NOMO-1 treated with dmso at 0.1 percent for 144 hours (cell line): ENCODE measurements around the gene ZNRF3.
"Not testable (repeated sequence)": the region's sequence is repeated elsewhere in the genome, so short reads cannot be mapped to it uniquely, and the experiment has no call there.

ENCODE experiments used
- DNase-seq: peaks from one replicate; lab custom pipeline; 2025; ENCODE audit not compliant: unreplicated experiment; lab: John Stamatoyannopoulos, UW

The ZNRF3 gene

GRCh38 chr22:28883917-28884746, 760 bp downstream of the ZNRF3 start:
- no peak for DNase-seq

GRCh38 chr22:28884747-28885350, 1.5 kb downstream of the ZNRF3 start:
- DNase-seq = no peak

- no peak for DNase-seq
Observed at GRCh38 chr22:28885939-28886338, 2.6 kb downstream of the ZNRF3 start.

- DNase-seq = not testable (repeated sequence)
Observed at GRCh38 chr22:28886679-28887078, 3.3 kb downstream of the ZNRF3 start.

GRCh38 chr22:28887725-28888459, 4.5 kb downstream of the ZNRF3 start:
- no peak for DNase-seq

GRCh38 chr22:28889478-28890024, 6.2 kb downstream of the ZNRF3 start:
- DNase-seq = no peak

- DNase-seq = no peak
Observed at GRCh38 chr22:28891156-28891733, 7.9 kb downstream of the ZNRF3 start.

- no peak for DNase-seq
Observed at GRCh38 chr22:28892175-28892731, 8.9 kb downstream of the ZNRF3 start.

- no peak for DNase-seq
Observed at GRCh38 chr22:28893810-28894209, 10.4 kb downstream of the ZNRF3 start.

- peak; percentile 59 for DNase-seq
Observed at GRCh38 chr22:28894334-28894733, 11.0 kb downstream of the ZNRF3 start.

- DNase-seq = no peak
Observed at GRCh38 chr22:28894807-28895206, 11.4 kb downstream of the ZNRF3 start.

GRCh38 chr22:28896611-28897010, 13.2 kb downstream of the ZNRF3 start:
- DNase-seq = peak; percentile 50

GRCh38 chr22:28898233-28898629, 14.9 kb downstream of the ZNRF3 start:
- DNase-seq = no peak

- DNase-seq = no peak
Observed at GRCh38 chr22:28899199-28899853, 16.0 kb downstream of the ZNRF3 start.

GRCh38 chr22:28900379-28900925, 17.1 kb downstream of the ZNRF3 start:
- DNase-seq = no peak

- DNase-seq = no peak
Observed at GRCh38 chr22:28902490-28902889, 19.1 kb downstream of the ZNRF3 start.

GRCh38 chr22:28903080-28903479, 19.7 kb downstream of the ZNRF3 start:
- DNase-seq = no peak

- DNase-seq = no peak
Observed at GRCh38 chr22:28903729-28904128, 20.4 kb downstream of the ZNRF3 start.

- no peak for DNase-seq
Observed at GRCh38 chr22:28904211-28904896, 21.0 kb downstream of the ZNRF3 start.
